Neural progenitor cell (in vitro differentiated cells): ENCODE results near the gene CER1. TPM values are rescaled to one million over a fixed set of nuclear protein-coding genes. Genes with fewer than 3 reads are reported as not detected.

ENCODE experiments used
- DNase-seq: peaks from one replicate; pipeline ENCODE4 v3.0.0-alpha.2; 2016; ENCODE audit warnings: low spot score
- H2AFZ ChIP-seq: fragments of 200-600 bp; sonication (generic); replicated peaks from 2 replicates; pipeline ENCODE4 v1.6.1; 2016; ENCODE audit warnings: antibody characterized with exemption
- H3F3A ChIP-seq: fragments of 200-600 bp; sonication (generic); 2 replicates; pipeline ENCODE4 v1.6.1; 2016; ENCODE audit warnings: antibody characterized with exemption, low read depth
- H3K27ac ChIP-seq: fragments of 200-600 bp; sonication (generic); 2 replicates; pipeline ENCODE4 v1.5.1; 2016; ENCODE audit warnings: mild to moderate bottlenecking
- H3K27me3 ChIP-seq: fragments of 200-600 bp; sonication (generic); 2 replicates; pipeline ENCODE4 v1.6.1; 2016; ENCODE audit warnings: mild to moderate bottlenecking, moderate library complexity
- H3K36me3 ChIP-seq: fragments of 200-600 bp; sonication (generic); 2 replicates; pipeline ENCODE4 v1.5.1; 2016
- H3K4me1 ChIP-seq: fragments of 200-600 bp; sonication (generic); 2 replicates; pipeline ENCODE4 v1.6.1; 2016; ENCODE audit warnings: mixed run types
- H3K4me2 ChIP-seq: fragments of 200-600 bp; sonication (generic); 2 replicates; pipeline ENCODE4 v1.6.1; 2016
- H3K4me3 ChIP-seq: fragments of 200-600 bp; sonication (generic); 2 replicates; pipeline ENCODE4 v1.5.1; 2016
- H3K79me2 ChIP-seq: fragments of 200-600 bp; sonication (generic); 2 replicates; pipeline ENCODE4 v1.6.1; 2016; ENCODE audit warnings: low read depth
- H3K9ac ChIP-seq: fragments of 200-600 bp; sonication (generic); 2 replicates; pipeline ENCODE4 v1.6.1; 2016
- H3K9me3 ChIP-seq: fragments of 200-600 bp; sonication (generic); 2 replicates; pipeline ENCODE4 v1.5.1; 2016; ENCODE audit warnings: low read depth
- H4K20me1 ChIP-seq: fragments of 200-600 bp; sonication (generic); 2 replicates; pipeline ENCODE4 v1.6.1; 2016; ENCODE audit warnings: low read depth
- H3K27ac Mint-ChIP-seq: 3 replicates; pipeline ENCODE4 v1.8.0; 2021; ENCODE audit warnings: mixed read lengths
- H3K27me3 Mint-ChIP-seq: 2 replicates; pipeline ENCODE4 v1.8.0; 2022; ENCODE audit warnings: low read depth, mild to moderate bottlenecking, inconsistent platforms, moderate library complexity, mixed read lengths; ENCODE audit not compliant: insufficient read depth
- H3K36me3 Mint-ChIP-seq: 3 replicates; pipeline ENCODE4 v1.8.0; 2021; ENCODE audit warnings: mixed read lengths
- H3K4me1 Mint-ChIP-seq: 3 replicates; pipeline ENCODE4 v1.8.0; 2021; ENCODE audit warnings: mixed read lengths
- H3K4me3 Mint-ChIP-seq: 3 replicates; pipeline ENCODE4 v1.8.0; 2021; ENCODE audit warnings: mild to moderate bottlenecking, moderate library complexity, mixed read lengths
- H3K9me3 Mint-ChIP-seq: 3 replicates; pipeline ENCODE4 v1.8.0; 2020; ENCODE audit warnings: mixed read lengths
- CTCF ChIP-seq: fragments of 200-600 bp; sonication (generic); IDR thresholded peaks from 2 replicates; pipeline ENCODE4 v1.5.1; 2017; ENCODE audit warnings: antibody characterized with exemption, mild to moderate bottlenecking
- EZH2 ChIP-seq: fragments of 200-600 bp; sonication (generic); IDR thresholded peaks from 2 replicates; pipeline ENCODE4 v1.6.1; 2017; ENCODE audit warnings: antibody characterized with exemption, mild to moderate bottlenecking, moderate library complexity
- EZH2phosphoT487 ChIP-seq: fragments of 200-600 bp; sonication (generic); IDR thresholded peaks from 2 replicates; pipeline ENCODE4 v1.6.1; 2017; ENCODE audit warnings: antibody characterized with exemption
- total RNA-seq: library from RNA; depleted of rRNA; stranded (reverse); fragments of >200 nt; gene quantifications from 2 replicates; pipeline ENCODE4 v1.2.3, GENCODE V29; 2015; ENCODE audit warnings: low replicate concordance

Gene CER1
- total RNA-seq, 1 donor from 2014 or later, result 0.11 TPM

DNA sequence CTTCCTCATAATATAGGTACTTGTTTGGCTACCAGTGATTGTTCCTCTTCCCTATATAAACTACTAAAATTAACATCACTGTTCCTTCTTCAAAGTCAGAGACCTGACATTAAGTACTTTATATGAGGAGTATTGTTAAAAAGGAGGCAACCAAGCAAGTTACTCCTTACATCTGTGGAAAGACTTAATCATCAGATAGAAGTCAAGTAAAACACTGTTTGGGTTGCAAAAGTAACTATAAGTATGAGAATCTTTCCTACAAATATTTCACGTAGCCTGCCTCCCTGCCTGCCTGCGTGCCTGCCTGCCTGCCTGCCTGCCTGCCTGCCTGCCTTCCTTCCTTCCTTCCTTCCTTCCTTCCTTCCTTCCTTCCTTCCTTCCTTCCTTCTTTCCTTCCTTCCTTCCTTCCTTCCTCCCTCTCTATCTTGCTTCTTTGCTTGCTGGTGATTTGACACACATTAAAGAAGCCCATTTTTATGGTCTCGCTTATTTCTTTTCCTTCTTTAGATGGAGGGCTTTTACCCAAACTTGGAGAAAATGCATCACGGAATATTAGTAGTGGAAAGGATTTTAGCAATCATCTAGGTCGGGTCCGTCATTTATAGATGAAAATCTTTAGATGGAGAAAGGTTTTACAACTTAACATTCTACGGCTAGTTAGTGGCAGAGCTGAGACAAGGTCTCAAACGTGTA is 3.2 kb downstream of the CER1 start:
- no peak overlapping the region for H3K4me2 ChIP-seq
- Mint-ChIP-seq H3K9me3 (no peaks in the 10 kb centered on the region), H3K4me1 (peaks cover 16% of the 10 kb centered on the region)

DNA sequence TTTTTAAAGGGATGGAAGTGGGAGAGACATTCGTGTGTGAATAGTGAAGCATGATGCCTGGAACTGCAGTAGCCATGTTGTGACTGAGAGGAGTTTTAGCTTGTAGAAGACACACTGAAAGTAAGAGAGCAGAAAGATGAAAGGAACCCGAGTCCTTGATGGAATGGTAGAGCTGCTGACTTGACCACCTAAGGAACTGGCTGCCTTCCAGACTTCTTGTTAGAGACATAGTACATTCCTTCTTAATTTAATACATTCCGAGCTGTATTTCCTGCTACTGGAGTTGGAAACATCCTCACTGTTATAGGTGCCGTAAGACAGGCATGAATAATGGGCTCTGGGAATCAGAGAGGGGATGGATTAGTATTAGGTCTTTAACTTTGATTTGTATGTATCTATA is 7.4 kb downstream of the CER1 start:
- H3K4me1 Mint-ChIP-seq, result no peaks in the 10 kb centered on the region
- Histone ChIP-seq H3K27me3 (peaks cover 28% of the 10 kb centered on the region), H3K79me2 (no peaks in the 10 kb centered on the region), H3K27ac (no peak overlapping the region), H4K20me1 (no peaks in the 10 kb centered on the region), H2AFZ (no peak overlapping the region), H3F3A (no peaks in the 10 kb centered on the region), H3K4me3 (no peak overlapping the region), H3K4me2 (no peak overlapping the region), H3K4me1 (no peaks in the 10 kb centered on the region), H3K9ac (no peak overlapping the region), H3K9me3 (no peaks in the 10 kb centered on the region), H3K36me3 (no peaks in the 10 kb centered on the region)
- H3K27me3 Mint-ChIP-seq, result no peaks in the 10 kb centered on the region
- no peak for TF ChIP-seq CTCF
- TF ChIP-seq EZH2phosphoT487, result no peak
- no peak for TF ChIP-seq EZH2
- H3K9me3 Mint-ChIP-seq, result no peaks in the 10 kb centered on the region
- H3K27ac Mint-ChIP-seq, result no peak overlapping the region
- no peak overlapping the region for H3K4me3 Mint-ChIP-seq
- H3K36me3 Mint-ChIP-seq, result no peaks in the 10 kb centered on the region
- DNase-seq, result no peak

More for the DNA sequence above, 3.2 kb downstream of the CER1 start:
- H3F3A ChIP-seq, result peaks cover 21% of the 10 kb centered on the region
- H3K4me3 ChIP-seq, result no peak overlapping the region
- TF ChIP-seq EZH2phosphoT487, result no peak
- no peak for TF ChIP-seq CTCF
- TF ChIP-seq EZH2, result no peak
- H3K79me2 ChIP-seq, result no peaks in the 10 kb centered on the region
- H3K4me3 Mint-ChIP-seq, result no peak overlapping the region
- H3K36me3 Mint-ChIP-seq, result no peaks in the 10 kb centered on the region
- no peak overlapping the region for H2AFZ ChIP-seq
- H3K9ac ChIP-seq, result no peak overlapping the region
- no peaks in the 10 kb centered on the region for H3K36me3 ChIP-seq
- peaks cover 69% of the 10 kb centered on the region for H3K27me3 ChIP-seq
- DNase-seq, result no peak
- peaks cover 17% of the 10 kb centered on the region for H3K4me1 ChIP-seq
- H3K27me3 Mint-ChIP-seq, result no peaks in the 10 kb centered on the region
- peaks cover 6% of the 10 kb centered on the region for H4K20me1 ChIP-seq
- no peak overlapping the region for H3K27ac ChIP-seq
- H3K27ac Mint-ChIP-seq, result no peak overlapping the region
- no peaks in the 10 kb centered on the region for H3K9me3 ChIP-seq

- H3K9me3 Mint-ChIP-seq, result peaks cover 3% of the 10 kb centered on the region
- H3K36me3 Mint-ChIP-seq, result peaks cover 2% of the 10 kb centered on the region
- H2AFZ ChIP-seq, result no peak overlapping the region
- no peaks in the 10 kb centered on the region for H4K20me1 ChIP-seq
- no peak overlapping the region for H3K4me2 ChIP-seq
- no peaks in the 10 kb centered on the region for H3K36me3 ChIP-seq
- no peaks in the 10 kb centered on the region for H3F3A ChIP-seq
- no peaks in the 10 kb centered on the region for H3K9me3 ChIP-seq
- no peaks in the 10 kb centered on the region for H3K27me3 Mint-ChIP-seq
- no peak for TF ChIP-seq EZH2phosphoT487
- no peak for TF ChIP-seq EZH2
- no peak overlapping the region for H3K27ac ChIP-seq
- H3K27ac Mint-ChIP-seq, result no peak overlapping the region
- no peak overlapping the region for H3K4me3 Mint-ChIP-seq
- H3K4me1 Mint-ChIP-seq, result no peaks in the 10 kb centered on the region
- no peaks in the 10 kb centered on the region for H3K79me2 ChIP-seq
- H3K27me3 ChIP-seq, result peaks cover 10% of the 10 kb centered on the region
- H3K9ac ChIP-seq, result no peak overlapping the region
- no peaks in the 10 kb centered on the region for H3K4me1 ChIP-seq
- DNase-seq, result no peak
- H3K4me3 ChIP-seq, result no peak overlapping the region
Measured at GRCh38 chr9:14713187-14713767, 9.3 kb downstream of the CER1 start.

DNA sequence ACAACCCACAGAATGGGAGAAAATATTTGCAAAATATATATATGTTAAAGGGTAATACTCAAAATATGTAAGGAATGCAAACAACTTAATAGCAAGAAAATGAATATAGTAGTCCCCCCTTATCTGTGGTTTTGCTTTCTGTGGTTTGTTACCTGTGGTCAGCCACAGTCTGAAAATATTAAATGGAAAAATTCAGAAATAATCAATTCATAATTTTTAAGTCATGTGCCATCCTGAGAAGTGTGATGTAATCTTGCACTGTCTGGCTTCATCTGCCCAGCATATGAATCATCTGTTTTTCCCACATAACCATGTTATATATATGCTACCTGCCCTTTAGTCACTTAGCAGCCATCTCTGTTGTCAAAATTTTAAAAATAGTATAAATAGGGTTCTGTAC is 11.7 kb downstream of the CER1 start:
- no peak overlapping the region for H3K27ac ChIP-seq
- H3F3A ChIP-seq, result no peaks in the 10 kb centered on the region
- no peak overlapping the region for H2AFZ ChIP-seq
- no peak overlapping the region for H3K4me3 ChIP-seq
- Mint-ChIP-seq H3K27ac (no peak overlapping the region), H3K9me3 (peaks cover 3% of the 10 kb centered on the region), H3K4me3 (no peak overlapping the region), H3K36me3 (peaks cover 4% of the 10 kb centered on the region), H3K27me3 (no peaks in the 10 kb centered on the region), H3K4me1 (no peaks in the 10 kb centered on the region)
- TF ChIP-seq EZH2 (no peak), CTCF (no peak), EZH2phosphoT487 (no peak)
- no peaks in the 10 kb centered on the region for H4K20me1 ChIP-seq
- H3K79me2 ChIP-seq, result no peaks in the 10 kb centered on the region
- H3K4me1 ChIP-seq, result no peaks in the 10 kb centered on the region
- DNase-seq, result no peak
- no peaks in the 10 kb centered on the region for H3K36me3 ChIP-seq
- no peak overlapping the region for H3K4me2 ChIP-seq
- H3K9ac ChIP-seq, result no peak overlapping the region
- H3K9me3 ChIP-seq, result no peaks in the 10 kb centered on the region
- no peaks in the 10 kb centered on the region for H3K27me3 ChIP-seq
